HepG2 (cell line): ENCODE data around the gene MSI2. TPM values are rescaled to one million over a fixed set of nuclear protein-coding genes. Genes with fewer than 3 reads are reported as not detected.

Experiments
- ATAC-seq: fragments of 200-7000 bp; cut with Tn5 transposase; 3 replicates; pipeline ENCODE4 v1.9.1; 2020; ENCODE audit warnings: mild to moderate bottlenecking, moderate library complexity
- BruUV-seq: library from RNA; stranded (reverse); fragments of 400-500 nt; replicated peaks from 2 replicates; lab custom pipeline; 2021; lab: Mats Ljungman, UMichigan
- CTCF ChIA-PET: fragments of 300-600 bp; formaldehyde crosslinking; extraction: SDS; loops from one replicate; lab custom pipeline; 2021; ENCODE audit warnings: low total read pairs, inconsistent platforms, low intra/inter-chr PET ratio; lab: Yijun Ruan, JAX
- POLR2A ChIA-PET: fragments of 350-600 bp; sonication (Branson Sonifier 250); formaldehyde crosslinking; loops from one replicate; lab custom pipeline; 2020; ENCODE audit warnings: antibody characterized with exemption, inconsistent platforms; lab: Yijun Ruan, JAX
- DNase-seq: peaks from one replicate; pipeline ENCODE4 v3.0.0-alpha.2; 2015; ENCODE audit warnings: low spot score
- FAIRE-seq: peaks from 3 replicates; lab custom pipeline; 2011; peaks lifted over from hg19 to GRCh38; lab: Jason Lieb, UNC
- H2AFZ ChIP-seq: one replicate; pipeline ENCODE4 v1.6.1; 2011; ENCODE audit warnings: low read length, inconsistent platforms
- H3K27ac ChIP-seq: fragments of 300-600 bp; 3 replicates; pipeline ENCODE4 v1.8.0; 2011; ENCODE audit warnings: mixed run types, mild to moderate bottlenecking, mixed read lengths, low read length, inconsistent platforms; ENCODE audit not compliant: insufficient read depth; ENCODE audit errors: extremely low read length
- H3K27me3 ChIP-seq, 2 experiments: fragments of 200-600 bp in 1 of 2; 2 replicates in 1 of 2; 3 replicates in 1 of 2; pipeline versions ENCODE4 v1.6.0 to v1.8.0; 2011; ENCODE audit warnings: low read length in 2 of 2, mild to moderate bottlenecking in 2 of 2, moderate library complexity in 2 of 2, inconsistent platforms in 1 of 2; ENCODE audit not compliant: insufficient read depth in 2 of 2, control insufficient read depth in 1 of 2
- H3K36me3 ChIP-seq, 2 experiments: fragments of 200-600 bp in 1 of 2; replicated peaks in 1 of 2; 2 replicates in 1 of 2; 3 replicates in 1 of 2; pipeline versions ENCODE4 v1.5.1 to v1.8.0; 2011; ENCODE audit warnings: low read length in 2 of 2, inconsistent platforms in 1 of 2; ENCODE audit not compliant: insufficient read depth in 2 of 2, control insufficient read depth in 1 of 2
- H3K4me1 ChIP-seq: 2 replicates; pipeline ENCODE4 v1.5.1; 2012; ENCODE audit warnings: low read length, inconsistent platforms; ENCODE audit not compliant: insufficient read depth
- H3K4me2 ChIP-seq: 2 replicates; pipeline ENCODE4 v1.6.0; 2011; ENCODE audit warnings: low read depth, low read length, inconsistent platforms
- H3K4me3 ChIP-seq, 3 experiments: fragments of 200-600 bp in 1 of 3; sonication (generic), shearing (Covaris generic) in 1 of 3; replicated peaks in 1 of 3; 2 replicates each; pipeline ENCODE4 v1.5.1; 2011 to 2016; ENCODE audit warnings: low read length in 3 of 3, inconsistent platforms in 2 of 3, low read depth in 2 of 3, mild to moderate bottlenecking in 2 of 3, control low read depth in 1 of 3, mixed read lengths in 1 of 3; ENCODE audit not compliant: insufficient read depth in 1 of 3
- H3K79me2 ChIP-seq: one replicate; pipeline ENCODE4 v1.6.1; 2011; ENCODE audit warnings: low read length, inconsistent platforms; ENCODE audit not compliant: insufficient read depth
- H3K9ac ChIP-seq: 2 replicates; pipeline ENCODE4 v1.6.0; 2011; ENCODE audit warnings: mild to moderate bottlenecking, low read depth, low read length, inconsistent platforms; ENCODE audit not compliant: insufficient read depth
- H3K9me3 ChIP-seq: 2 replicates; pipeline ENCODE4 v1.5.1; 2012; ENCODE audit warnings: mild to moderate bottlenecking, low read length
- H4K20me1 ChIP-seq: 2 replicates; pipeline ENCODE4 v1.6.0; 2011; ENCODE audit warnings: inconsistent platforms, mild to moderate bottlenecking, low read length, moderate library complexity; ENCODE audit not compliant: insufficient read depth
- ATAD3A ChIP-seq: sonication (generic); formaldehyde crosslinking; IDR thresholded peaks from 2 replicates; pipeline ENCODE4 v1.4.0; 2020; ENCODE audit warnings: missing genetic modification reagents
- BORCS8-MEF2B ChIP-seq: sonication (generic); formaldehyde crosslinking; IDR thresholded peaks from 2 replicates; pipeline ENCODE4 v1.8.0; 2022; ENCODE audit warnings: mild to moderate bottlenecking, missing genetic modification reagents
- CCDC6 ChIP-seq: sonication (generic); formaldehyde crosslinking; IDR thresholded peaks from 2 replicates; pipeline ENCODE4 v1.8.1; 2022; ENCODE audit warnings: mild to moderate bottlenecking, missing genetic modification reagents, moderate library complexity
- EED ChIP-seq: sonication (generic); formaldehyde crosslinking; IDR thresholded peaks from 2 replicates; pipeline ENCODE4 v1.5.0; 2020; ENCODE audit warnings: mild to moderate bottlenecking, missing genetic modification reagents
- HOXA7 ChIP-seq: sonication (generic); formaldehyde crosslinking; IDR thresholded peaks from 2 replicates; pipeline ENCODE4 v1.8.1; 2022; ENCODE audit warnings: mild to moderate bottlenecking, missing genetic modification reagents, moderate library complexity
- NFRKB ChIP-seq: fragments of 450-650 bp; IDR thresholded peaks from 2 replicates; pipeline ENCODE4 v1.6.1; 2017
- NFYB ChIP-seq: sonication (generic); formaldehyde crosslinking; IDR thresholded peaks from 2 replicates; pipeline ENCODE4 v1.4.0; 2020; ENCODE audit warnings: missing genetic modification reagents
- SMAD3 ChIP-seq: sonication (generic); formaldehyde crosslinking; IDR thresholded peaks from 2 replicates; pipeline ENCODE4 v1.4.0; 2020; ENCODE audit warnings: missing genetic modification reagents
- TAF15 ChIP-seq: fragments of 200-400 bp; formaldehyde crosslinking; IDR thresholded peaks from one replicate; pipeline ENCODE4 v1.6.1; 2018; ENCODE audit warnings: mild to moderate bottlenecking, low read depth, low read length; ENCODE audit not compliant: poor library complexity, severe bottlenecking
- ZNF207 ChIP-seq: fragments of 450-650 bp; IDR thresholded peaks from 2 replicates; pipeline ENCODE4 v1.6.1; 2016; ENCODE audit warnings: antibody characterized with exemption, borderline replicate concordance
- ZNF224 ChIP-seq: sonication (generic); formaldehyde crosslinking; IDR thresholded peaks from 2 replicates; pipeline ENCODE4 v1.5.0; 2020; ENCODE audit warnings: mild to moderate bottlenecking, missing genetic modification reagents
- ZNF501 ChIP-seq: sonication (generic); formaldehyde crosslinking; IDR thresholded peaks from 2 replicates; pipeline ENCODE4 v1.5.1; 2020; ENCODE audit warnings: mild to moderate bottlenecking, moderate library complexity, missing genetic modification reagents
- ZNF773 ChIP-seq: sonication (generic); formaldehyde crosslinking; IDR thresholded peaks from 2 replicates; pipeline ENCODE4 v1.4.0; 2020; ENCODE audit warnings: missing genetic modification reagents, borderline replicate concordance
- ZNF790 ChIP-seq: sonication (generic); formaldehyde crosslinking; IDR thresholded peaks from 2 replicates; pipeline ENCODE4 v1.8.0; 2022; ENCODE audit warnings: missing genetic modification reagents, mild to moderate bottlenecking, borderline replicate concordance
- ZNF883 ChIP-seq: sonication (generic); formaldehyde crosslinking; IDR thresholded peaks from 2 replicates; pipeline ENCODE4 v1.5.1; 2020; ENCODE audit warnings: mild to moderate bottlenecking, missing genetic modification reagents; ENCODE audit errors: not compliant biosample characterization
- WGBS: methylation state at CpG from one replicate; pipeline ENCODE4 v1.1.6; 2017; ENCODE audit warnings: low lambda C conversion rate; 5-methylcytosine and 5-hydroxymethylcytosine counted together
- in situ Hi-C: cut with HindIII; loops from 2 replicates; pipeline ENCODE4 v1.10.0; 2017; ENCODE audit warnings: low pct_unique_long_range_greater_than_20kb; ENCODE audit not compliant: extremely low pct_ligation_motif_present
- intact Hi-C: fragments of 100-400 bp; cut with micrococcal nuclease; formaldehyde crosslinking; loops from one replicate; pipeline ENCODE4 v1.10.0; 2022; ENCODE audit not compliant: unreplicated experiment
- polyA plus RNA-seq, 8 experiments: library from polyadenylated mRNA; depleted of rRNA in 3 of 8; stranded (reverse) in 7 of 8; unstranded in 1 of 8; fragments of >200 nt; fragmentation: Illumina TruSeq in 4 of 8; extraction: Trizol in 4 of 8; gene quantifications; 2 replicates each; pipeline versions ENCODE4 v1.2.1 to v1.2.3, GENCODE V29; 2011 to 2016; ENCODE audit warnings: low read depth in 4 of 8, missing spikeins in 1 of 8, mixed read lengths in 1 of 8; ENCODE audit not compliant: insufficient read depth in 1 of 8
- total RNA-seq, 5 experiments: library from RNA; depleted of rRNA; stranded (reverse); fragments of >200 nt; fragmentation: Illumina TruSeq; extraction: Trizol; gene quantifications; 2 replicates each; pipeline ENCODE4 v1.2.3, GENCODE V29; 2016; ENCODE audit warnings: low read depth in 1 of 5
- TF ChIP-seq, protein P1 (sequence below): sonication (generic); formaldehyde crosslinking; IDR thresholded peaks from 2 replicates; pipeline ENCODE4 v1.5.0; 2020; ENCODE audit warnings: mild to moderate bottlenecking, missing genetic modification reagents, borderline replicate concordance

MSI2 gene
- total and polyA plus RNA-seq, 2 of the 13 experiments (the other 11 are each of a cell fraction or from before 2014, with no cell fraction given), result 77.5 to 78.4 TPM

- no peak overlapping the region for H3K9ac ChIP-seq
- POLR2A ChIA-PET, result no interaction called here
- no peaks in the 10 kb centered on the region for H3K36me3 ChIP-seq
- no peak for ATAC-seq
- FAIRE-seq, result no peak
- intact Hi-C loops (no loop called here), in situ Hi-C loops (no loop called here)
- no peaks in the 10 kb centered on the region for H3K4me1 ChIP-seq
- no peak for DNase-seq
- no peaks in the 10 kb centered on the region for H3K9me3 ChIP-seq
- H3K27me3 ChIP-seq, result peaks cover 5 to 77% of the 10 kb centered on the region in 2 experiments; a peak in 4 of 5 replicates
- 16% methylated on average over 2 of the region's 2 CpGs for WGBS
- H2AFZ ChIP-seq, result no peak overlapping the region
- no peak overlapping the region for H3K4me3 ChIP-seq
- no peak overlapping the region for H3K4me2 ChIP-seq
- H4K20me1 ChIP-seq, result no peaks in the 10 kb centered on the region
- CTCF ChIA-PET, result no interaction called here
- BruUV-seq, result no TSS peak
- no peaks in the 10 kb centered on the region for H3K79me2 ChIP-seq
- no peak overlapping the region for H3K27ac ChIP-seq
- no peak for TF ChIP-seq ZNF501 (CRISPR knock-in tag)
- TF ChIP-seq NFYB (CRISPR knock-in tag), result no peak
- TF ChIP-seq SMAD3 (CRISPR knock-in tag), result no peak
- TF ChIP-seq BORCS8-MEF2B (CRISPR knock-in tag), result no peak
- no peak for TF ChIP-seq ZNF883
- no peak for TF ChIP-seq ATAD3A
- TF ChIP-seq, protein P1, sequence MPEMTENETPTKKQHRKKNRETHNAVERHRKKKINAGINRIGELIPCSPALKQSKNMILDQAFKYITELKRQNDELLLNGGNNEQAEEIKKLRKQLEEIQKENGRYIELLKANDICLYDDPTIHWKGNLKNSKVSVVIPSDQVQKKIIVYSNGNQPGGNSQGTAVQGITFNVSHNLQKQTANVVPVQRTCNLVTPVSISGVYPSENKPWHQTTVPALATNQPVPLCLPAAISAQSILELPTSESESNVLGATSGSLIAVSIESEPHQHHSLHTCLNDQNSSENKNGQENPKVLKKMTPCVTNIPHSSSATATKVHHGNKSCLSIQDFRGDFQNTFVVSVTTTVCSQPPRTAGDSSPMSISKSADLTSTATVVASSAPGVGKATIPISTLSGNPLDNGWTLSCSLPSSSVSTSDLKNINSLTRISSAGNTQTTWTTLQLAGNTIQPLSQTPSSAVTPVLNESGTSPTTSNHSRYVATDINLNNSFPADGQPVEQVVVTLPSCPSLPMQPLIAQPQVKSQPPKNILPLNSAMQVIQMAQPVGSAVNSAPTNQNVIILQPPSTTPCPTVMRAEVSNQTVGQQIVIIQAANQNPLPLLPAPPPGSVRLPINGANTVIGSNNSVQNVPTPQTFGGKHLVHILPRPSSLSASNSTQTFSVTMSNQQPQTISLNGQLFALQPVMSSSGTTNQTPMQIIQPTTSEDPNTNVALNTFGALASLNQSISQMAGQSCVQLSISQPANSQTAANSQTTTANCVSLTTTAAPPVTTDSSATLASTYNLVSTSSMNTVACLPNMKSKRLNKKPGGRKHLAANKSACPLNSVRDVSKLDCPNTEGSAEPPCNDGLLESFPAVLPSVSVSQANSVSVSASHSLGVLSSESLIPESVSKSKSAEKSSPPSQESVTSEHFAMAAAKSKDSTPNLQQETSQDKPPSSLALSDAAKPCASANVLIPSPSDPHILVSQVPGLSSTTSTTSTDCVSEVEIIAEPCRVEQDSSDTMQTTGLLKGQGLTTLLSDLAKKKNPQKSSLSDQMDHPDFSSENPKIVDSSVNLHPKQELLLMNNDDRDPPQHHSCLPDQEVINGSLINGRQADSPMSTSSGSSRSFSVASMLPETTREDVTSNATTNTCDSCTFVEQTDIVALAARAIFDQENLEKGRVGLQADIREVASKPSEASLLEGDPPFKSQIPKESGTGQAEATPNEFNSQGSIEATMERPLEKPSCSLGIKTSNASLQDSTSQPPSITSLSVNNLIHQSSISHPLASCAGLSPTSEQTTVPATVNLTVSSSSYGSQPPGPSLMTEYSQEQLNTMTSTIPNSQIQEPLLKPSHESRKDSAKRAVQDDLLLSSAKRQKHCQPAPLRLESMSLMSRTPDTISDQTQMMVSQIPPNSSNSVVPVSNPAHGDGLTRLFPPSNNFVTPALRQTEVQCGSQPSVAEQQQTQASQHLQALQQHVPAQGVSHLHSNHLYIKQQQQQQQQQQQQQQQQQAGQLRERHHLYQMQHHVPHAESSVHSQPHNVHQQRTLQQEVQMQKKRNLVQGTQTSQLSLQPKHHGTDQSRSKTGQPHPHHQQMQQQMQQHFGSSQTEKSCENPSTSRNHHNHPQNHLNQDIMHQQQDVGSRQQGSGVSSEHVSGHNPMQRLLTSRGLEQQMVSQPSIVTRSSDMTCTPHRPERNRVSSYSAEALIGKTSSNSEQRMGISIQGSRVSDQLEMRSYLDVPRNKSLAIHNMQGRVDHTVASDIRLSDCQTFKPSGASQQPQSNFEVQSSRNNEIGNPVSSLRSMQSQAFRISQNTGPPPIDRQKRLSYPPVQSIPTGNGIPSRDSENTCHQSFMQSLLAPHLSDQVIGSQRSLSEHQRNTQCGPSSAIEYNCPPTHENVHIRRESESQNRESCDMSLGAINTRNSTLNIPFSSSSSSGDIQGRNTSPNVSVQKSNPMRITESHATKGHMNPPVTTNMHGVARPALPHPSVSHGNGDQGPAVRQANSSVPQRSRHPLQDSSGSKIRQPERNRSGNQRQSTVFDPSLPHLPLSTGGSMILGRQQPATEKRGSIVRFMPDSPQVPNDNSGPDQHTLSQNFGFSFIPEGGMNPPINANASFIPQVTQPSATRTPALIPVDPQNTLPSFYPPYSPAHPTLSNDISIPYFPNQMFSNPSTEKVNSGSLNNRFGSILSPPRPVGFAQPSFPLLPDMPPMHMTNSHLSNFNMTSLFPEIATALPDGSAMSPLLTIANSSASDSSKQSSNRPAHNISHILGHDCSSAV, result no peak
- TF ChIP-seq CCDC6, result no peak
- no peak for TF ChIP-seq ZNF790 (CRISPR knock-in tag)
- no peak for TF ChIP-seq NFRKB
- TF ChIP-seq TAF15, result no peak
- TF ChIP-seq ZNF773 (CRISPR knock-in tag), result no peak
- no peak for TF ChIP-seq EED (CRISPR knock-in tag)
- no peak for TF ChIP-seq ZNF224 (CRISPR knock-in tag)
- no peak for TF ChIP-seq HOXA7
- no peak for TF ChIP-seq ZNF207
Observed at GRCh38 chr17:57720386-57721035, 464.2 kb downstream of the MSI2 start.
